NCI-H1092 (cell line): Measurements from ENCODE around the gene PLCD1.
A peak's percentile ranks its signal among the peaks of the same experiment; 100 is the strongest.
"Not testable (repeated sequence)": the region's sequence is repeated elsewhere in the genome, so short reads cannot be mapped to it uniquely, and the experiment has no call there.

Experiments used
- DNase-seq: peaks from one replicate; lab custom pipeline; 2025; lab: John Stamatoyannopoulos, UW

Gene PLCD1

GRCh38 chr3:37986479-37987314, 42.7 kb downstream of the PLCD1 start:
- DNase-seq: no peak

GRCh38 chr3:37985637-37986320, 43.7 kb downstream of the PLCD1 start:
- no peak for DNase-seq

- DNase-seq: no peak
Observed at GRCh38 chr3:37984596-37984995, 44.8 kb downstream of the PLCD1 start.

GRCh38 chr3:37984051-37984450, 45.4 kb downstream of the PLCD1 start:
- no peak for DNase-seq

GRCh38 chr3:37982331-37982730, 47.1 kb downstream of the PLCD1 start:
- DNase-seq: no peak

- DNase-seq: no peak
Observed at GRCh38 chr3:37981348-37981664, 48.1 kb downstream of the PLCD1 start.

GRCh38 chr3:37980462-37981347, 48.7 kb downstream of the PLCD1 start:
- DNase-seq: no peak

- no peak for DNase-seq
Observed at GRCh38 chr3:37979541-37980461, 49.6 kb downstream of the PLCD1 start.

GRCh38 chr3:37974121-37975083, 55.0 kb downstream of the PLCD1 start:
- DNase-seq: peak; percentile 3

GRCh38 chr3:37973246-37974054, 56.0 kb downstream of the PLCD1 start:
- DNase-seq: no peak

- not testable (repeated sequence) for DNase-seq
Observed at GRCh38 chr3:37972056-37972455, 57.4 kb downstream of the PLCD1 start.

- DNase-seq: no peak
Observed at GRCh38 chr3:37971467-37971866, 58.0 kb downstream of the PLCD1 start.

- DNase-seq: no peak
Observed at GRCh38 chr3:37970802-37971201, 58.6 kb downstream of the PLCD1 start.

- no peak for DNase-seq
Observed at GRCh38 chr3:37969596-37970100, 59.8 kb downstream of the PLCD1 start.

GRCh38 chr3:37968813-37969595, 60.4 kb downstream of the PLCD1 start:
- DNase-seq: no peak

GRCh38 chr3:37968199-37968598, 61.2 kb downstream of the PLCD1 start:
- DNase-seq: no peak

- DNase-seq: peak; percentile 2
Observed at GRCh38 chr3:37967260-37967881, 62.1 kb downstream of the PLCD1 start.

GRCh38 chr3:37964716-37965115, 64.7 kb downstream of the PLCD1 start:
- no peak for DNase-seq
